ENCODE data around the gene KCNH3. TPM values are rescaled to one million over a fixed set of nuclear protein-coding genes. Genes with fewer than 3 reads are reported as not detected.

Gene KCNH3
- total and polyA plus RNA-seq, 2 experiments from 2014 or later, result 0.21 to 0.52 TPM

DNA sequence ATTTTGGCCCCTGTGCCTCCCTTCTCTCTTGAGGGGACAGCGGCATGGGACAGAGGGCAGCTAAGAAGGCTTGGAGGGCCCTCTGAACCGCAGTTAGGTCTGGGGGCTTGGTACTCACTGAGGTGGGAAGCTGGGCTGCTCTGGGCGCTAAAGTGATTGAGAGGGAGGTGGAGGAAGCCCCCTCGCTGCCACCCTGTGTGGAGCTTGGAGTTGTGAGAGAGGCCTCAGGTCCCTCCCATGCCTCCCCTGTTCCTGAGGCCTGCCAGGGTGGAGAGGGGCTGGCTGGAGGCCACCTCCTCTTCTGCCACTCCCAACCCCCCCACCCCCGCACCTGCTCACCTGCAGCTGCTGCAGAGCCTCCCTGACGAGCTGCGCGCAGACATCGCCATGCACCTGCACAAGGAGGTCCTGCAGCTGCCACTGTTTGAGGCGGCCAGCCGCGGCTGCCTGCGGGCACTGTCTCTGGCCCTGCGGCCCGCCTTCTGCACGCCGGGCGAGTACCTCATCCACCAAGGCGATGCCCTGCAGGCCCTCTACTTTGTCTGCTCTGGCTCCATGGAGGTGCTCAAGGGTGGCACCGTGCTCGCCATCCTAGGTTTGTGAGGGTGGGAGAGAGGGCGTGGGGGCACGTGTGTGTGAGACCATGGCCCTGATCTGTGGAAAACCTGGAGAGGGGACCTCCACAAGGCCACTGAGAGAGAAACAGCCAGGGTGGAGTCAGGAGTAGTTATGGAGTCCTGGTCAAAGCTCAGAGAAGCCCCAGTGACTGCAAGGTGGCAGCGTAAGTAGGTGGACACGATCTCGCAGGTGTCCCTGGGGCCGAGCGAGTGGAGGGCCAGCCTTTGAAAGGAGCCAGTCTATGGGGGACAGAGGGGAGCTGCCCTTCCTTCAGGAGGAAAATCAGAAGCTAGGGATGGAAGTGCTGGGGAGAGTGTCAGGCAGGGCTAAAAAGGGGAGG lies 11.2 kb downstream of the KCNH3 start:
- H3K36me3 Mint-ChIP-seq (ENCODE audit: low read depth), result no peaks in the 10 kb centered on the region
- Histone ChIP-seq H3K27ac (ENCODE audit: low read depth) (no peak overlapping the region), H4K20me1 (replicated peaks; ENCODE audit: insufficient read depth) (no peaks in the 10 kb centered on the region), H3K9me2 (ENCODE audit: insufficient read depth) (no peaks in the 10 kb centered on the region), H2AFZ (peak overlapping the region; percentile 98), H3K36me3 (ENCODE audit: insufficient read depth) (no peaks in the 10 kb centered on the region), H3F3A (replicated peaks; ENCODE audit: low read depth) (no peaks in the 10 kb centered on the region), H3K27me3 (ENCODE audit: insufficient read depth) (peaks cover 81% of the 10 kb centered on the region), H3K4me3 (peak overlapping the region; percentile 64), H3K4me2 (peak overlapping the region; percentile 89), H3K4me1 (ENCODE audit: insufficient read depth) (peaks cover under 1% of the 10 kb centered on the region; the same call in 1 of the 2 replicates), H3K79me2 (replicated peaks; ENCODE audit: insufficient read depth) (no peaks in the 10 kb centered on the region)
- peak overlapping the region; percentile 72 for H3K4me3 Mint-ChIP-seq
- peaks cover 8% of the 10 kb centered on the region for H3K4me1 Mint-ChIP-seq
- H3K9me3 Mint-ChIP-seq, result no peaks in the 10 kb centered on the region
- peaks cover 62% of the 10 kb centered on the region for H3K27me3 Mint-ChIP-seq (ENCODE audit: insufficient read depth, low read depth, poor library complexity)
- ATAC-seq, result peak; percentile 5
- no peak overlapping the region for H3K27ac Mint-ChIP-seq
- no peak for DNase-seq (ENCODE audit: low spot score)
- TF ChIP-seq CREB1 (CRISPR knock-in tag; IDR thresholded peaks at IDR 0.05; ENCODE audit: low read depth) (no peak), EZH2phosphoT487 (IDR thresholded peaks at IDR 0.05; ENCODE audit: unreplicated experiment) (no peak), NANOG (IDR thresholded peaks at IDR 0.05; ENCODE audit: borderline replicate concordance) (no peak)
- TF ChIP-seq, protein P1, sequence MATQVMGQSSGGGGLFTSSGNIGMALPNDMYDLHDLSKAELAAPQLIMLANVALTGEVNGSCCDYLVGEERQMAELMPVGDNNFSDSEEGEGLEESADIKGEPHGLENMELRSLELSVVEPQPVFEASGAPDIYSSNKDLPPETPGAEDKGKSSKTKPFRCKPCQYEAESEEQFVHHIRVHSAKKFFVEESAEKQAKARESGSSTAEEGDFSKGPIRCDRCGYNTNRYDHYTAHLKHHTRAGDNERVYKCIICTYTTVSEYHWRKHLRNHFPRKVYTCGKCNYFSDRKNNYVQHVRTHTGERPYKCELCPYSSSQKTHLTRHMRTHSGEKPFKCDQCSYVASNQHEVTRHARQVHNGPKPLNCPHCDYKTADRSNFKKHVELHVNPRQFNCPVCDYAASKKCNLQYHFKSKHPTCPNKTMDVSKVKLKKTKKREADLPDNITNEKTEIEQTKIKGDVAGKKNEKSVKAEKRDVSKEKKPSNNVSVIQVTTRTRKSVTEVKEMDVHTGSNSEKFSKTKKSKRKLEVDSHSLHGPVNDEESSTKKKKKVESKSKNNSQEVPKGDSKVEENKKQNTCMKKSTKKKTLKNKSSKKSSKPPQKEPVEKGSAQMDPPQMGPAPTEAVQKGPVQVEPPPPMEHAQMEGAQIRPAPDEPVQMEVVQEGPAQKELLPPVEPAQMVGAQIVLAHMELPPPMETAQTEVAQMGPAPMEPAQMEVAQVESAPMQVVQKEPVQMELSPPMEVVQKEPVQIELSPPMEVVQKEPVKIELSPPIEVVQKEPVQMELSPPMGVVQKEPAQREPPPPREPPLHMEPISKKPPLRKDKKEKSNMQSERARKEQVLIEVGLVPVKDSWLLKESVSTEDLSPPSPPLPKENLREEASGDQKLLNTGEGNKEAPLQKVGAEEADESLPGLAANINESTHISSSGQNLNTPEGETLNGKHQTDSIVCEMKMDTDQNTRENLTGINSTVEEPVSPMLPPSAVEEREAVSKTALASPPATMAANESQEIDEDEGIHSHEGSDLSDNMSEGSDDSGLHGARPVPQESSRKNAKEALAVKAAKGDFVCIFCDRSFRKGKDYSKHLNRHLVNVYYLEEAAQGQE (IDR thresholded peaks at IDR 0.05; ENCODE audit: unreplicated experiment), result no peak

DNA sequence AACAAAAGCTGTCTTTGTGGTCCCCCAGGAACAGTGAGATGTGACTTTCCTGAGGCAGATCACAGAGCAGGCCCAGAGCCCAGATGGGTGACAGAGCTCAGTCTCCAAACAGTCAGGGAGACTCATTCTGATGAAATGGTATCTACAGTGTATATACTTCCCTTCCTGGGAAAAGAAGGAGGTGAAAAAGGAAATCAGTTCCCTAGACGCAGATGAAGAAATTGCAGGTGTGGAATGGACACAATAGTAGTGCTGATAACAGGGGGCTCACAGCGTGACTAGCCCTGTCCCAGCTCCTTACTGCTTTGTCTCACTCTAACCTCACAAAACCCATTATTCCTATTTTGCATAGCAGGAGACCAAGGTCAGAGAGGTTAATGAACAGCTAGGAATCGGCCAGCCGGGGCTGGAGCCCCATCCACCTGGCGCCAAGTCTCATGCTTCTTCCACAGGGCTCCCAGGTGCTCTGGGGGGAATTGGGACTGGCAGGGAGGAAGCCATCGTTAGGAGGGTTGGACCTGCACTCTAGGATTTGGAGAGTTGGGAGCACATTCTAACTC lies 11.9 kb downstream of the KCNH3 start:
- Histone ChIP-seq H3K9me2 (ENCODE audit: insufficient read depth) (no peaks in the 10 kb centered on the region), H2AFZ (no peak overlapping the region), H3K4me3 (no peak overlapping the region), H3K36me3 (ENCODE audit: insufficient read depth) (no peaks in the 10 kb centered on the region), H3K27me3 (ENCODE audit: insufficient read depth) (peaks cover 73% of the 10 kb centered on the region), H3K27ac (ENCODE audit: low read depth) (no peak overlapping the region), H3K4me1 (ENCODE audit: insufficient read depth) (no peaks in the 10 kb centered on the region; the same call in 1 of the 2 replicates), H4K20me1 (replicated peaks; ENCODE audit: insufficient read depth) (no peaks in the 10 kb centered on the region), H3F3A (replicated peaks; ENCODE audit: low read depth) (no peaks in the 10 kb centered on the region), H3K79me2 (replicated peaks; ENCODE audit: insufficient read depth) (no peaks in the 10 kb centered on the region), H3K4me2 (no peak overlapping the region)
- Mint-ChIP-seq H3K27ac (no peak overlapping the region), H3K36me3 (ENCODE audit: low read depth) (no peaks in the 10 kb centered on the region), H3K27me3 (ENCODE audit: insufficient read depth, low read depth, poor library complexity) (peaks cover 57% of the 10 kb centered on the region), H3K9me3 (no peaks in the 10 kb centered on the region), H3K4me3 (no peak overlapping the region; the same call in 2 of the 3 replicates), H3K4me1 (peaks cover 6% of the 10 kb centered on the region; the same call in 1 of the 3 replicates)
- no peak for ATAC-seq
- DNase-seq (ENCODE audit: low spot score), result no peak
- TF ChIP-seq POLR2AphosphoS5 (IDR thresholded peaks at IDR 0.05; ENCODE audit: low read depth) (no peak), NANOG (IDR thresholded peaks at IDR 0.05; ENCODE audit: borderline replicate concordance) (no peak), CREB1 (CRISPR knock-in tag; IDR thresholded peaks at IDR 0.05; ENCODE audit: low read depth) (no peak), STAT1 (IDR thresholded peaks at IDR 0.05; ENCODE audit: unreplicated experiment) (no peak), ZNF331 (CRISPR knock-in tag; IDR thresholded peaks at IDR 0.05; ENCODE audit: low read depth) (no peak), ZNF114 (CRISPR knock-in tag; IDR thresholded peaks at IDR 0.05) (no peak)
- TF ChIP-seq, protein P1 (IDR thresholded peaks at IDR 0.05; ENCODE audit: unreplicated experiment), result no peak
- TF ChIP-seq, protein P2, sequence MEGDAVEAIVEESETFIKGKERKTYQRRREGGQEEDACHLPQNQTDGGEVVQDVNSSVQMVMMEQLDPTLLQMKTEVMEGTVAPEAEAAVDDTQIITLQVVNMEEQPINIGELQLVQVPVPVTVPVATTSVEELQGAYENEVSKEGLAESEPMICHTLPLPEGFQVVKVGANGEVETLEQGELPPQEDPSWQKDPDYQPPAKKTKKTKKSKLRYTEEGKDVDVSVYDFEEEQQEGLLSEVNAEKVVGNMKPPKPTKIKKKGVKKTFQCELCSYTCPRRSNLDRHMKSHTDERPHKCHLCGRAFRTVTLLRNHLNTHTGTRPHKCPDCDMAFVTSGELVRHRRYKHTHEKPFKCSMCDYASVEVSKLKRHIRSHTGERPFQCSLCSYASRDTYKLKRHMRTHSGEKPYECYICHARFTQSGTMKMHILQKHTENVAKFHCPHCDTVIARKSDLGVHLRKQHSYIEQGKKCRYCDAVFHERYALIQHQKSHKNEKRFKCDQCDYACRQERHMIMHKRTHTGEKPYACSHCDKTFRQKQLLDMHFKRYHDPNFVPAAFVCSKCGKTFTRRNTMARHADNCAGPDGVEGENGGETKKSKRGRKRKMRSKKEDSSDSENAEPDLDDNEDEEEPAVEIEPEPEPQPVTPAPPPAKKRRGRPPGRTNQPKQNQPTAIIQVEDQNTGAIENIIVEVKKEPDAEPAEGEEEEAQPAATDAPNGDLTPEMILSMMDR (conservative IDR thresholded peaks at IDR 0.05; ENCODE audit: low read depth in 2 of 2), result no peak
- TF ChIP-seq, protein P3, sequence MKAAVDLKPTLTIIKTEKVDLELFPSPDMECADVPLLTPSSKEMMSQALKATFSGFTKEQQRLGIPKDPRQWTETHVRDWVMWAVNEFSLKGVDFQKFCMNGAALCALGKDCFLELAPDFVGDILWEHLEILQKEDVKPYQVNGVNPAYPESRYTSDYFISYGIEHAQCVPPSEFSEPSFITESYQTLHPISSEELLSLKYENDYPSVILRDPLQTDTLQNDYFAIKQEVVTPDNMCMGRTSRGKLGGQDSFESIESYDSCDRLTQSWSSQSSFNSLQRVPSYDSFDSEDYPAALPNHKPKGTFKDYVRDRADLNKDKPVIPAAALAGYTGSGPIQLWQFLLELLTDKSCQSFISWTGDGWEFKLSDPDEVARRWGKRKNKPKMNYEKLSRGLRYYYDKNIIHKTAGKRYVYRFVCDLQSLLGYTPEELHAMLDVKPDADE (IDR thresholded peaks at IDR 0.05), result no peak

Measured in GM23338 (cell line).